A549 (cell line): ENCODE results near the gene IL17REL.

ENCODE experiments used
- BHLHE40 ChIP-seq: IDR thresholded peaks from 2 replicates; pipeline ENCODE4 v1.6.1; 2012; ENCODE audit warnings: low read depth, low read length, inconsistent platforms
- CTCF ChIP-seq: fragments of >200 bp; sonication (Bioruptor Twin); formaldehyde crosslinking; IDR thresholded peaks from 3 replicates; pipeline ENCODE4 v1.5.1; 2016

- TF ChIP-seq BHLHE40 (no peak), CTCF (no peak)
These were observed 57.5 kb downstream of the IL17REL start for GRCh38 chr22:49954991-49955580.
